ENCODE data around the gene SOX6. TPM values are rescaled to one million over a fixed set of nuclear protein-coding genes. Genes with fewer than 3 reads are reported as not detected.

The SOX6 gene
- polyA plus RNA-seq, 1 donor (not counting 4 experiments of a cell fraction or from before 2014, with no cell fraction given): 6.0 TPM

DNA sequence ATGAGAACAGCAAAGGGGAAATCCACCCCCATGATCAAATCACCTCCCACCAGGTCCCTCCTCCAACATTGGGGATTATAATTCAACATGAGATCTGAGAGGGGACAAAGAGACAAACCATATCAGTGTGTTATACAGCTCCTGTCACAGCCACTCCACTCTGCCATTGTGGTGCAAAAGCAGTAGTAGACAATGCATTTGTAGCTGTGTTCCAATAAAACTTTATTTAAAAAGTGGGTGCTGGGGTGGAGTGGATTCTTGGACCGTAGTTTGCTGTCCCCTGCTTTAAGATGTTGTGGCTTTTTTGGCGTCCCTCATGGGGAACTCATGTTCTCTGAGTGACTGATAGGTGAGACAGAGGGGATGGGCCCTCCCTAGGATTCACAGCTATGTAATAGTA lies 399.1 kb downstream of the SOX6 start:
- Histone ChIP-seq H2AFZ (ENCODE audit: control insufficient read depth, low read length) (no peak overlapping the region), H4K20me1 (ENCODE audit: control insufficient read depth, extremely low read depth, insufficient read depth, low read length) (no peaks in the 10 kb centered on the region), H3K9me1 (ENCODE audit: control insufficient read depth, extremely low read depth, insufficient read depth, low read length) (no peaks in the 10 kb centered on the region), H3K4me3 (ENCODE audit: control insufficient read depth in 2 of 3, extremely low read depth in 1 of 3, insufficient read depth in 2 of 3, low read depth in 1 of 3, low read length in 3 of 3) (no peak overlapping the region), H3K27ac (ENCODE audit: control insufficient read depth, insufficient read depth, low read length) (no peak overlapping the region), H3K27me3 (ENCODE audit: control insufficient read depth, extremely low read depth, insufficient read depth, low read length) (no peaks in the 10 kb centered on the region), H3K79me2 (ENCODE audit: control insufficient read depth, insufficient read depth, low read length) (no peaks in the 10 kb centered on the region), H3K36me3 (ENCODE audit: control insufficient read depth in 2 of 2, extremely low read depth in 1 of 2, insufficient read depth in 2 of 2, low read length in 2 of 2) (no peaks in the 10 kb centered on the region), H3K9ac (ENCODE audit: control insufficient read depth, extremely low read depth, insufficient read depth, low read length) (no peak overlapping the region), H3K4me2 (ENCODE audit: control insufficient read depth, extremely low read depth, insufficient read depth, low read depth, low read length) (no peak overlapping the region), H3K4me1 (ENCODE audit: control insufficient read depth, extremely low read depth, insufficient read depth, low read length) (no peaks in the 10 kb centered on the region), H3K9me3 (ENCODE audit: control insufficient read depth, low read depth, low read length) (no peaks in the 10 kb centered on the region)
- TF ChIP-seq, protein P1, sequence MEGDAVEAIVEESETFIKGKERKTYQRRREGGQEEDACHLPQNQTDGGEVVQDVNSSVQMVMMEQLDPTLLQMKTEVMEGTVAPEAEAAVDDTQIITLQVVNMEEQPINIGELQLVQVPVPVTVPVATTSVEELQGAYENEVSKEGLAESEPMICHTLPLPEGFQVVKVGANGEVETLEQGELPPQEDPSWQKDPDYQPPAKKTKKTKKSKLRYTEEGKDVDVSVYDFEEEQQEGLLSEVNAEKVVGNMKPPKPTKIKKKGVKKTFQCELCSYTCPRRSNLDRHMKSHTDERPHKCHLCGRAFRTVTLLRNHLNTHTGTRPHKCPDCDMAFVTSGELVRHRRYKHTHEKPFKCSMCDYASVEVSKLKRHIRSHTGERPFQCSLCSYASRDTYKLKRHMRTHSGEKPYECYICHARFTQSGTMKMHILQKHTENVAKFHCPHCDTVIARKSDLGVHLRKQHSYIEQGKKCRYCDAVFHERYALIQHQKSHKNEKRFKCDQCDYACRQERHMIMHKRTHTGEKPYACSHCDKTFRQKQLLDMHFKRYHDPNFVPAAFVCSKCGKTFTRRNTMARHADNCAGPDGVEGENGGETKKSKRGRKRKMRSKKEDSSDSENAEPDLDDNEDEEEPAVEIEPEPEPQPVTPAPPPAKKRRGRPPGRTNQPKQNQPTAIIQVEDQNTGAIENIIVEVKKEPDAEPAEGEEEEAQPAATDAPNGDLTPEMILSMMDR (optimal IDR thresholded peaks at IDR 0.05 in 1 of 3, IDR thresholded peaks at IDR 0.05 in 1 of 3, conservative IDR thresholded peaks at IDR 0.05 in 1 of 3; ENCODE audit: extremely low read depth in 1 of 3, insufficient read depth in 2 of 3, low read length in 3 of 3): no peak
- FAIRE-seq (no peak), DNase-seq (ENCODE audit: low read depth, low spot score) (no peak)
- dilution Hi-C loops (cut with MboI; ENCODE audit: extremely low pct_ligation_motif_present, low sequenced_read_pairs): no loop called here

DNA sequence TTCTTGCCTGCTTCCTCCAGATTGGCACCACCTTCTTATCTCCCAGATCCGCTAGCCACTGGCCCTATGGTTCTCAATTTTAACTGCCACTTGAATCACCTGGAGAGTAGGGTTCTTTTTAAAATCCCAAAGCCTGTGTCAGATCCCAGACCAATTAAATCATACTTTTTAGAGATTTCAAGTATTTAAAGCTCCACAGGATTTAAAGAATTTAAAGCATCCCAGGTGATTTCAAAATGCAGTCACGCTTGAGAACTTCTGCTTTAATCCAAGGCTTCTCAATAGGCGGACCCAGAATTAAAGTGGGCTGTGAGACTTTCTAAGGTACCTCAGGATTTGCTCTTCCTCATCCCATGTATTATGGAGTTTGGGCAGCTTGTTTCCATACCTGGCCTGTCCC lies 400.0 kb downstream of the SOX6 start:
- Histone ChIP-seq H3K4me1 (ENCODE audit: control insufficient read depth, extremely low read depth, insufficient read depth, low read length) (no peaks in the 10 kb centered on the region), H3K4me2 (ENCODE audit: control insufficient read depth, extremely low read depth, insufficient read depth, low read depth, low read length) (no peak overlapping the region), H2AFZ (ENCODE audit: control insufficient read depth, low read length) (no peak overlapping the region), H3K9ac (ENCODE audit: control insufficient read depth, extremely low read depth, insufficient read depth, low read length) (no peak overlapping the region), H3K9me1 (ENCODE audit: control insufficient read depth, extremely low read depth, insufficient read depth, low read length) (no peaks in the 10 kb centered on the region), H3K79me2 (ENCODE audit: control insufficient read depth, insufficient read depth, low read length) (no peaks in the 10 kb centered on the region), H3K27ac (ENCODE audit: control insufficient read depth, insufficient read depth, low read length) (no peak overlapping the region), H3K27me3 (ENCODE audit: control insufficient read depth, extremely low read depth, insufficient read depth, low read length) (no peaks in the 10 kb centered on the region), H3K36me3 (ENCODE audit: control insufficient read depth in 2 of 2, extremely low read depth in 1 of 2, insufficient read depth in 2 of 2, low read length in 2 of 2) (no peaks in the 10 kb centered on the region), H3K4me3 (ENCODE audit: control insufficient read depth in 2 of 3, extremely low read depth in 1 of 3, insufficient read depth in 2 of 3, low read depth in 1 of 3, low read length in 3 of 3) (no peak overlapping the region), H3K9me3 (ENCODE audit: control insufficient read depth, low read depth, low read length) (no peaks in the 10 kb centered on the region), H4K20me1 (ENCODE audit: control insufficient read depth, extremely low read depth, insufficient read depth, low read length) (no peaks in the 10 kb centered on the region)
- TF ChIP-seq, protein P1 (optimal IDR thresholded peaks at IDR 0.05 in 1 of 3, IDR thresholded peaks at IDR 0.05 in 1 of 3, conservative IDR thresholded peaks at IDR 0.05 in 1 of 3; ENCODE audit: extremely low read depth in 1 of 3, insufficient read depth in 2 of 3, low read length in 3 of 3): no peak
- DNase-seq (ENCODE audit: low read depth, low spot score) (no peak), FAIRE-seq (no peak)
- dilution Hi-C loops (cut with MboI; ENCODE audit: extremely low pct_ligation_motif_present, low sequenced_read_pairs): no loop called here

All from keratinocyte (primary cell).